Trophoblast cell (in vitro differentiated cells and primary cell): ENCODE measurements around the gene NME9.
A peak's percentile ranks its signal among the peaks of the same experiment; 100 is the strongest.

ENCODE experiments used
- DNase-seq, 2 donors: peaks; one replicate each; pipeline ENCODE4 v3.0.0-alpha.2; 2016
- H2AFZ ChIP-seq: 2 replicates; pipeline ENCODE4 v1.6.1; 2013; ENCODE audit warnings: low read length, moderate library complexity, mild to moderate bottlenecking; ENCODE audit not compliant: insufficient read depth, poor library complexity
- H2AK5ac ChIP-seq: 2 replicates; pipeline ENCODE4 v1.6.1; 2013; ENCODE audit warnings: mild to moderate bottlenecking, low read length
- H2BK120ac ChIP-seq: 2 replicates; pipeline ENCODE4 v1.6.1; 2013; ENCODE audit warnings: low read length, mild to moderate bottlenecking, moderate library complexity; ENCODE audit not compliant: insufficient read depth, poor library complexity
- H2BK12ac ChIP-seq: 2 replicates; pipeline ENCODE4 v1.6.1; 2013; ENCODE audit warnings: mild to moderate bottlenecking, low read length, moderate library complexity
- H2BK5ac ChIP-seq: 2 replicates; pipeline ENCODE4 v1.6.1; 2013; ENCODE audit warnings: low read length, low read depth, moderate library complexity, mild to moderate bottlenecking; ENCODE audit not compliant: poor library complexity
- H3K14ac ChIP-seq: 2 replicates; pipeline ENCODE4 v1.6.1; 2013; ENCODE audit warnings: mild to moderate bottlenecking, low read length
- H3K18ac ChIP-seq: 2 replicates; pipeline ENCODE4 v1.6.1; 2013; ENCODE audit warnings: mild to moderate bottlenecking, low read length
- H3K23ac ChIP-seq: 2 replicates; pipeline ENCODE4 v1.6.1; 2013; ENCODE audit warnings: low read length
- H3K27ac ChIP-seq: 2 replicates; pipeline ENCODE4 v1.5.1; 2013; ENCODE audit warnings: low read depth, mild to moderate bottlenecking, inconsistent platforms, low read length, moderate library complexity
- H3K27me3 ChIP-seq: 2 replicates; pipeline ENCODE4 v1.6.1; 2013; ENCODE audit warnings: inconsistent platforms, mild to moderate bottlenecking, low read length, moderate library complexity; ENCODE audit not compliant: insufficient read depth
- H3K36me3 ChIP-seq, 2 experiments: 1 replicate in 1 of 2; 2 replicates in 1 of 2; pipeline ENCODE4 v1.6.1; 2013; ENCODE audit warnings: low read length in 2 of 2, mild to moderate bottlenecking in 2 of 2, moderate library complexity in 1 of 2; ENCODE audit not compliant: insufficient read depth in 2 of 2, control insufficient read depth in 1 of 2
- H3K4ac ChIP-seq: 2 replicates; pipeline ENCODE4 v1.6.1; 2013; ENCODE audit warnings: low read depth, mild to moderate bottlenecking, low read length, moderate library complexity
- H3K4me1 ChIP-seq, 2 experiments: 1 replicate in 1 of 2; 2 replicates in 1 of 2; pipeline ENCODE4 v1.6.1; 2013; ENCODE audit warnings: low read length in 2 of 2, mild to moderate bottlenecking in 2 of 2, moderate library complexity in 1 of 2; ENCODE audit not compliant: insufficient read depth in 2 of 2, control insufficient read depth in 1 of 2
- H3K4me2 ChIP-seq: 2 replicates; pipeline ENCODE4 v1.6.1; 2013; ENCODE audit warnings: inconsistent platforms, mild to moderate bottlenecking, low read length, moderate library complexity
- H3K4me3 ChIP-seq: 2 replicates; pipeline ENCODE4 v1.5.1; 2013; ENCODE audit warnings: mild to moderate bottlenecking, low read depth, low read length, inconsistent platforms
- H3K79me1 ChIP-seq: one replicate; pipeline ENCODE4 v1.6.1; 2013; ENCODE audit warnings: low read length
- H3K79me2 ChIP-seq: 2 replicates; pipeline ENCODE4 v1.6.1; 2013; ENCODE audit warnings: low read length, mild to moderate bottlenecking; ENCODE audit not compliant: control insufficient read depth, insufficient read depth, poor library complexity
- H3K9ac ChIP-seq: 2 replicates; pipeline ENCODE4 v1.6.1; 2013; ENCODE audit warnings: mild to moderate bottlenecking, low read length
- H3K9me3 ChIP-seq: 2 replicates; pipeline ENCODE4 v1.6.1; 2013; ENCODE audit warnings: low read depth, mild to moderate bottlenecking, control low read depth, inconsistent platforms, low read length; ENCODE audit not compliant: insufficient read depth
- H4K12ac ChIP-seq: 2 replicates; pipeline ENCODE4 v1.6.1; 2013; ENCODE audit warnings: low read depth, mild to moderate bottlenecking, low read length, moderate library complexity
- H4K8ac ChIP-seq: 2 replicates; pipeline ENCODE4 v1.6.1; 2013; ENCODE audit warnings: low read depth, mild to moderate bottlenecking, low read length, moderate library complexity
- H4K91ac ChIP-seq: one replicate; pipeline ENCODE4 v1.6.1; 2013; ENCODE audit warnings: low read depth, mild to moderate bottlenecking, low read length, moderate library complexity
- WGBS: extraction: QIAGEN DNeasy Blood & Tissue Kit; methylation state at CpG from one replicate; pipeline ENCODE4 v1.1.7; 2013; ENCODE audit warnings: missing lambda C conversion rate; ENCODE audit not compliant: insufficient read length, insufficient coverage; ENCODE audit errors: extremely low coverage; 5-methylcytosine and 5-hydroxymethylcytosine counted together

NME9 gene

DNA sequence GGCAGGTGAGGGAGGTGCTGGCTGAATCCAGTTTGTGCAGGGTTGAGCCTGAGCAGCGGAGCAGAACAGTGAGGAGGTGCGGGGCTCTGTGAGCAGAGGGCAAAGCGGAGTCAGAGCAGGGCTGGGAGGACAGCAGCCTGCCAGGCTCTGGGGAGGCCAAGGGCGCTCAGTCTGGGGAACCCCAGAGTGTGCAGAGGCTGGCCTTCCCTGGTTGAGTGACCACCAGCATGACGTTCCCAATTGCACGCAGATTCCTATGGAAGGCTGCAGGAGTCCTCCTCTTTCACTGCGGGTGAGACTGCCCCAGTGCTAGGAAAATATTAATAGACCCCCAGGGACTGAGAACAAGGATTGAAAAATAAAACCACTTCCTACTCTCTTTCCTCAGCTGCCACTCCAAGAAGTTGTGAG lies 31.9 kb upstream of the NME9 start:
- no peak overlapping the region for H2AK5ac ChIP-seq
- no CpG with 5 or more reads among the region's 7 CpGs for WGBS
- no peak overlapping the region for H2AFZ ChIP-seq
- no peak overlapping the region for H3K4ac ChIP-seq
- H3K9me3 ChIP-seq, result no peaks in the 10 kb centered on the region
- H3K4me2 ChIP-seq, result no peak overlapping the region
- H2BK12ac ChIP-seq, result no peak overlapping the region
- no peak overlapping the region for H3K4me3 ChIP-seq
- no peak overlapping the region for H3K27ac ChIP-seq
- H4K8ac ChIP-seq, result no peak overlapping the region
- no peak overlapping the region for H2BK5ac ChIP-seq
- H3K36me3 ChIP-seq, result peaks cover 0 to 4% of the 10 kb centered on the region in 2 experiments
- H3K79me2 ChIP-seq, result peaks cover 1% of the 10 kb centered on the region
- H3K4me1 ChIP-seq, result no peaks in the 10 kb centered on the region
- no peak for DNase-seq
- no peak overlapping the region for H3K14ac ChIP-seq
- H3K9ac ChIP-seq, result no peak overlapping the region
- H2BK120ac ChIP-seq, result no peak overlapping the region
- no peak overlapping the region for H4K91ac ChIP-seq
- no peaks in the 10 kb centered on the region for H3K27me3 ChIP-seq
- no peak overlapping the region for H3K18ac ChIP-seq
- H4K12ac ChIP-seq, result no peak overlapping the region
- no peaks in the 10 kb centered on the region for H3K79me1 ChIP-seq
- H3K23ac ChIP-seq, result no peak overlapping the region

DNA sequence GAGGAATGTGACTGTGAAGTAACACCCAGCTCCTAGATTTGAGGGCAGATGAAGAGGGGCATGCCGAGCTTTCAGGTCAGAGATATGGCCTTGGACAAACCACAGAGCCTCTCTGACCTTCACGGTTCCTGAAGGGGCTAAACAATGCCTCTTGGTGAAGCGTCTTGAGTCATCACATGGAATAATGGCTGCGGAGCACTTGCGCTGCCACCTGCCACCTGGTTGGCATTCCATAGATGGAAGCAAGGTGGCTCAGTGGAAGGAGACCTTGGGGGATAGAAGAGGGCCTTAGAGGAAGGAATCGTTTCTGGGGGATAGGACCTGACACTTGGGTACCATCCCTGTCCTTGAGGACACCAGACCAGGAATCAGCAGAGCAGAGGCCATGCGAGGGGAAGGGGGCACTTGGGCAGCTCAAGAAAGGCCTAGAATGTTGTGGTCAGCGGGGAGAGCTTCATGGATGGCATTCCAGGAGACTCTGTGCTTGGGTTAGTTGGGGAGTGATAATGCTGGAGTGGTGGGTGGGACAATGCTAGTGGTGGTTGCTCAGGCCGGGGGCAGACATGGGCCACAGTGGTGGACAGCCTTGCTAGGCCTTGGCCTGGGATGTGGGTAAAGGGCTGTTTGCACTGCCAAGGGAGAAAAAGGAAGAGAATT lies 31.3 kb upstream of the NME9 start:
- no peaks in the 10 kb centered on the region for H3K9me3 ChIP-seq
- H3K27ac ChIP-seq, result no peak overlapping the region
- H3K9ac ChIP-seq, result no peak overlapping the region
- no peak overlapping the region for H3K4ac ChIP-seq
- no peak overlapping the region for H4K91ac ChIP-seq
- H3K4me2 ChIP-seq, result no peak overlapping the region
- no peak overlapping the region for H3K4me3 ChIP-seq
- no peaks in the 10 kb centered on the region for H3K79me1 ChIP-seq
- H4K8ac ChIP-seq, result no peak overlapping the region
- no peak overlapping the region for H4K12ac ChIP-seq
- DNase-seq, result no peak
- H3K4me1 ChIP-seq, result no peaks in the 10 kb centered on the region
- no peak overlapping the region for H3K14ac ChIP-seq
- H2BK5ac ChIP-seq, result no peak overlapping the region
- H2AK5ac ChIP-seq, result no peak overlapping the region
- H2BK120ac ChIP-seq, result no peak overlapping the region
- no CpG with 5 or more reads among the region's 9 CpGs for WGBS
- H2AFZ ChIP-seq, result no peak overlapping the region
- no peak overlapping the region for H2BK12ac ChIP-seq
- H3K18ac ChIP-seq, result no peak overlapping the region
- no peak overlapping the region for H3K23ac ChIP-seq
- H3K36me3 ChIP-seq, result peaks cover 0 to 4% of the 10 kb centered on the region in 2 experiments
- no peaks in the 10 kb centered on the region for H3K27me3 ChIP-seq
- peaks cover 1% of the 10 kb centered on the region for H3K79me2 ChIP-seq

DNA sequence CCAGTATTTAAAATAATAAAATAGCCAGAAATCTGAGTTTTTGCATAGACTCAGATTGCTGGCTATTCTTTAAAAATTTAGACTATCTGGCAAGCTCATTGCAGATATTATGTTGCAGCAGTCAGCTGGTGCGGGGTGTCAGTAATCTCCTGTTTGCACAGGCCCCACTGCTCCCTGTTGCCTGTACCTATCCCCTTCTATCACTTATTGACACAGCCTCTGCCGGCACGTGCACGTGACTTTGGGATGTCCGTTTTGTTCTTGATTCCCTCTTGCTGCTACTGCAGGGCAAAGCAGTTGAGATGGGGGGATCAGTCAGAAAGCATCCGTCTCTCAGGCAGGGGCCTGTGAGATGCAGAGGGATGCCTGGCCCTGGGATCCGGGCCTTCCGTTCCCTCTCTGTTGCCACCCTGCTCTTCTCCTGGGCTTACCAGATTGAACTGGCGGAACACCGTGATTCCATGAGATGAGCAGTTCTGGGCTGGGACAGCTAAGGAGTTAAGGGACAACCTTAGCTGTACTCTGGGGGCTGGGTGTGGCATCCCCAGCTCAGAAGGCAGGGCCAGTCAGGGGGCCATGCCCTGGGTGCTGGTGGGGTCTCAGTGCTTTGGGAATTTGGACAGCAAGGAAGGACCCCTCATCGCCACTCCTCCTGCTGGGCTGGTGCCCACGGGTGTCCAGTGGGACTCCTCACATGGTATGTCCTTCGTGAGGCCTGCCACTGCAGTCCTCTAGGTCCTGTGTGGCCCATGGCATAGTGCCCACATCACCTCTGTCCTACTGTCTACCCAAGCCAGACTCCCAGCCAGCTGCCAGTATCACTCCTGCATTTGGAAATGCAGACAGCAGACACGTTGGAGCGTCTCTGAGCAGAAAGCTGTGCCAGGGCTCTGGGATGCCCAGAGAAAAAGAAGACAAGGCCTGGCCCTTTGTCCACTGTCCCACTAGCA lies 30.5 kb upstream of the NME9 start:
- Histone ChIP-seq H4K12ac (no peak overlapping the region), H4K8ac (no peak overlapping the region), H3K9ac (no peak overlapping the region), H3K4me1 (no peaks in the 10 kb centered on the region), H3K27me3 (no peaks in the 10 kb centered on the region), H3K23ac (no peak overlapping the region), H3K79me2 (peaks cover 1% of the 10 kb centered on the region), H3K4me3 (peak overlapping the region; percentile 4), H4K91ac (no peak overlapping the region), H3K4ac (no peak overlapping the region), H3K14ac (no peak overlapping the region), H2BK12ac (no peak overlapping the region), H2BK120ac (no peak overlapping the region), H2AK5ac (no peak overlapping the region), H3K79me1 (no peaks in the 10 kb centered on the region), H2BK5ac (no peak overlapping the region), H3K9me3 (no peaks in the 10 kb centered on the region), H3K18ac (no peak overlapping the region), H3K4me2 (no peak overlapping the region), H2AFZ (no peak overlapping the region), H3K36me3 (peaks cover 0 to 4% of the 10 kb centered on the region in 2 experiments), H3K27ac (no peak overlapping the region)
- DNase-seq, result no peak
- WGBS, result no CpG with 5 or more reads among the region's 15 CpGs

DNA sequence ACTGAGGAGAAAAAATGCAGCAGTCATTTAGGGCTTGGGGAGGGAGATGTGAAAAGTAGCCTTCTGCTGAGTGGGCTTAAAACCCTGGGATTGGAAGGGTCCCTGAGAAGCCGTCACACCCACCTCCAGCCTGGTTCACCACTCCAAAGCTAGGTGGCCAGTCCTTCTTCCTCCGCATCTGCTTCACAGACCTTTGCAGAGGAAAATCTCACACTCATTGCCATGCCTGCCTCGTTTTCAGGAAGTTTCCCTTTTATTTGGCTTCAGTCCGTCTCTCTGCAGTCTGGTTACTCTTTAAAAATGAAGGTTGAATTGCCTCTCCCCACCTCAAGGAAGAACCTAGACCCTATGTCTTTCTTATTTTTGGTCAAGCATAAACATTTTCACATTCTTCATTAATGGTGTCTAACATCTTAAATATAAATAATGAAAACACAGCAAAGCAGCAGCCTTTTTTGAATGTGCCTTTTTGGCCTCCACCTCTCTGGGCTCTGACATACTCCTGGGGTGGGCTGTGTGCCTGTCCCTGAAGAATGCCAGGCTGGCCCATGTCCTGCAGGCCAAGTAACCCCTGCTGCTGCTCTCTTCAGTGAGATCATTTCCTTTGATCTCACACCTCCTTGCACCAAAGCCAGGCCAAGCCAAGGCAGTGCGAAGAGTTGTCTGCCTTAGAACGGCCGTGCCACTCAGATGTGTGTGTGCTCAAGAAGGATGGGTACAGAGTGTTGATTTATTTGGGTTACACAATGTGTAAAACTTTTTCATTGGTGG lies 29.7 kb upstream of the NME9 start:
- WGBS, result no CpG with 5 or more reads among the region's 7 CpGs
- Histone ChIP-seq H4K8ac (no peak overlapping the region), H3K9me3 (no peaks in the 10 kb centered on the region), H3K4me3 (no peak overlapping the region), H2BK120ac (no peak overlapping the region), H3K18ac (no peak overlapping the region), H3K27ac (no peak overlapping the region), H3K9ac (no peak overlapping the region), H3K23ac (no peak overlapping the region), H3K4ac (no peak overlapping the region), H3K4me1 (no peaks in the 10 kb centered on the region), H2BK12ac (no peak overlapping the region), H3K79me1 (no peaks in the 10 kb centered on the region), H4K91ac (no peak overlapping the region), H2AK5ac (no peak overlapping the region), H3K79me2 (peaks cover 1% of the 10 kb centered on the region), H3K4me2 (no peak overlapping the region), H4K12ac (no peak overlapping the region), H3K14ac (no peak overlapping the region), H2BK5ac (no peak overlapping the region), H3K27me3 (no peaks in the 10 kb centered on the region), H3K36me3 (peaks cover 0 to 6% of the 10 kb centered on the region in 2 experiments), H2AFZ (no peak overlapping the region)
- no peak for DNase-seq
